Tibial artery (tissue), 4 donors: ENCODE data around the gene RPL29.
A peak's percentile ranks its signal among the peaks of the same experiment; 100 is the strongest.

Source experiments
- DNase-seq, 2 donors: peaks; one replicate each; pipeline ENCODE4 v3.0.0-alpha.2; 2019
- H3K27ac ChIP-seq, 2 donors: fragments of 200-600 bp; sonication (generic) in 1 of 2; 1 replicate in 1 of 2; 2 replicates in 1 of 2; pipeline ENCODE4 v1.5.1; 2018 to 2019; ENCODE audit warnings: mild to moderate bottlenecking in 1 of 2
- H3K27me3 ChIP-seq, 2 donors: fragments of 200-600 bp; sonication (generic) in 1 of 2; one replicate each; pipeline versions ENCODE4 v1.5.1 to v1.6.0; 2016 to 2019
- H3K36me3 ChIP-seq, 3 donors: fragments of 200-600 bp; sonication (generic) in 2 of 3; one replicate each; pipeline ENCODE4 v1.5.1; 2016 to 2019; ENCODE audit warnings: mild to moderate bottlenecking in 2 of 3
- H3K4me1 ChIP-seq, 4 donors: fragments of 200-600 bp; sonication (generic) in 2 of 4; 1 replicate in 3 of 4; 2 replicates in 1 of 4; pipeline ENCODE4 v1.5.1; 2016 to 2019
- H3K4me3 ChIP-seq, 2 donors: fragments of 200-600 bp; sonication (generic) in 1 of 2; 1 replicate in 1 of 2; 2 replicates in 1 of 2; pipeline ENCODE4 v1.5.1; 2018 to 2019; ENCODE audit warnings: mild to moderate bottlenecking in 2 of 2
- H3K9me3 ChIP-seq, 3 donors: fragments of 200-600 bp; sonication (generic) in 1 of 3; one replicate each; pipeline ENCODE4 v1.5.1; 2016 to 2019
- CTCF ChIP-seq, 2 experiments: fragments of 200-600 bp in 1 of 2; fragments of 450-650 bp in 1 of 2; IDR thresholded peaks; one replicate each; pipeline ENCODE4 v1.5.1; 2017 to 2019; ENCODE audit warnings: antibody characterized with exemption in 2 of 2, mild to moderate bottlenecking in 1 of 2, moderate library complexity in 1 of 2
- intact Hi-C: fragments of 100-400 bp; cut with DNase I; formaldehyde crosslinking; loops from one replicate; pipeline ENCODE4 v1.15.0; 2023; ENCODE audit warnings: low total_unique reads

Gene RPL29

GRCh38 chr3:52040600-52040999 is 44.9 kb upstream of the RPL29 start:
- no peaks in the 10 kb centered on the region for H3K27me3 ChIP-seq
- H3K9me3 ChIP-seq = no peaks in the 10 kb centered on the region
- no peak overlapping the region for H3K4me3 ChIP-seq
- peak overlapping the region in 1 of 2 donors; percentile 5 for H3K27ac ChIP-seq
- peaks cover 0 to 30% (median 13%) of the 10 kb centered on the region in 4 donors for H3K4me1 ChIP-seq
- intact Hi-C loops = no loop called here
- no peak for TF ChIP-seq CTCF (IDR thresholded peaks at IDR 0.05)
- H3K36me3 ChIP-seq = no peaks in the 10 kb centered on the region
- no peak for DNase-seq

- H3K4me3 ChIP-seq = no peak overlapping the region
- intact Hi-C loops = no loop called here
- no peak overlapping the region for H3K27ac ChIP-seq
- H3K4me1 ChIP-seq = peaks cover 0 to 23% (median 9%) of the 10 kb centered on the region in 4 donors
- no peaks in the 10 kb centered on the region for H3K9me3 ChIP-seq
- no peak for TF ChIP-seq CTCF (IDR thresholded peaks at IDR 0.05)
- DNase-seq = peak; percentile 67 to 82
- no peaks in the 10 kb centered on the region for H3K36me3 ChIP-seq
- H3K27me3 ChIP-seq = no peaks in the 10 kb centered on the region
Observed at GRCh38 chr3:52039846-52040245, 44.2 kb upstream of the RPL29 start.

GRCh38 chr3:52039426-52039825 is 43.7 kb upstream of the RPL29 start:
- DNase-seq = no peak
- no peaks in the 10 kb centered on the region for H3K36me3 ChIP-seq
- H3K4me3 ChIP-seq = no peak overlapping the region
- H3K4me1 ChIP-seq = peaks cover 0 to 20% (median 9%) of the 10 kb centered on the region in 4 donors
- H3K9me3 ChIP-seq = no peaks in the 10 kb centered on the region
- intact Hi-C loops = no loop called here
- no peaks in the 10 kb centered on the region for H3K27me3 ChIP-seq
- no peak overlapping the region for H3K27ac ChIP-seq
- no peak for TF ChIP-seq CTCF (IDR thresholded peaks at IDR 0.05)

GRCh38 chr3:52038227-52038626 is 42.5 kb upstream of the RPL29 start:
- TF ChIP-seq CTCF (IDR thresholded peaks at IDR 0.05) = no peak
- no peak overlapping the region for H3K4me3 ChIP-seq
- no peaks in the 10 kb centered on the region for H3K9me3 ChIP-seq
- H3K27ac ChIP-seq = no peak overlapping the region
- intact Hi-C loops = no loop called here
- H3K27me3 ChIP-seq = no peaks in the 10 kb centered on the region
- no peak for DNase-seq
- no peaks in the 10 kb centered on the region for H3K36me3 ChIP-seq
- H3K4me1 ChIP-seq = peaks cover 0 to 13% (median 4%) of the 10 kb centered on the region in 4 donors

GRCh38 chr3:52037291-52037690 is 41.6 kb upstream of the RPL29 start:
- Histone ChIP-seq H3K4me3 (no peak overlapping the region), H3K36me3 (no peaks in the 10 kb centered on the region), H3K27me3 (no peaks in the 10 kb centered on the region), H3K9me3 (no peaks in the 10 kb centered on the region), H3K27ac (no peak overlapping the region), H3K4me1 (peaks cover 0 to 13% (median 4%) of the 10 kb centered on the region in 4 donors)
- no peak for DNase-seq
- intact Hi-C loops = no loop called here
- TF ChIP-seq CTCF (IDR thresholded peaks at IDR 0.05) = no peak

- peaks cover 0 to 13% (median 4%) of the 10 kb centered on the region in 4 donors for H3K4me1 ChIP-seq
- H3K4me3 ChIP-seq = no peak overlapping the region
- no peak for TF ChIP-seq CTCF (IDR thresholded peaks at IDR 0.05)
- no peaks in the 10 kb centered on the region for H3K27me3 ChIP-seq
- intact Hi-C loops = no loop called here
- no peak overlapping the region for H3K27ac ChIP-seq
- H3K36me3 ChIP-seq = no peaks in the 10 kb centered on the region
- H3K9me3 ChIP-seq = no peaks in the 10 kb centered on the region
- DNase-seq = no peak
Observed at GRCh38 chr3:52036829-52037228, 41.1 kb upstream of the RPL29 start.
